Mesodermal cell (in vitro differentiated cells): ENCODE results near the gene FOXK2.
"Not testable (repeated sequence)": the region's sequence is repeated elsewhere in the genome, so short reads cannot be mapped to it uniquely, and the experiment has no call there.

Source experiments
- H3K27ac ChIP-seq: 2 replicates; pipeline ENCODE4 v1.7.0; 2013; ENCODE audit warnings: mild to moderate bottlenecking, low read depth, low read length, moderate library complexity; ENCODE audit not compliant: severe bottlenecking
- H3K36me3 ChIP-seq: 2 replicates; pipeline ENCODE4 v1.7.1; 2013; ENCODE audit warnings: mild to moderate bottlenecking, low read length, moderate library complexity; ENCODE audit not compliant: control insufficient read depth, insufficient read depth
- H3K4me1 ChIP-seq: one replicate; pipeline ENCODE4 v1.7.1; 2013; ENCODE audit warnings: mild to moderate bottlenecking, low read length; ENCODE audit not compliant: insufficient read depth, control insufficient read depth, poor library complexity, severe bottlenecking
- H3K4me3 ChIP-seq: 2 replicates; pipeline ENCODE4 v1.7.0; 2013; ENCODE audit warnings: low read length, control low read depth, mild to moderate bottlenecking; ENCODE audit not compliant: insufficient read depth, poor library complexity, severe bottlenecking; ENCODE audit errors: extremely low read depth
- H3K9me3 ChIP-seq: 2 replicates; pipeline ENCODE4 v1.7.1; 2013; ENCODE audit warnings: mild to moderate bottlenecking, low read length, moderate library complexity; ENCODE audit not compliant: control insufficient read depth
- WGBS, 2 experiments: methylation state at CpG; one replicate each; pipeline ENCODE4 v1.1.5; 2013; ENCODE audit warnings: missing lambda C conversion rate in 2 of 2; ENCODE audit not compliant: insufficient coverage in 2 of 2; 5-methylcytosine and 5-hydroxymethylcytosine counted together

FOXK2 gene

DNA sequence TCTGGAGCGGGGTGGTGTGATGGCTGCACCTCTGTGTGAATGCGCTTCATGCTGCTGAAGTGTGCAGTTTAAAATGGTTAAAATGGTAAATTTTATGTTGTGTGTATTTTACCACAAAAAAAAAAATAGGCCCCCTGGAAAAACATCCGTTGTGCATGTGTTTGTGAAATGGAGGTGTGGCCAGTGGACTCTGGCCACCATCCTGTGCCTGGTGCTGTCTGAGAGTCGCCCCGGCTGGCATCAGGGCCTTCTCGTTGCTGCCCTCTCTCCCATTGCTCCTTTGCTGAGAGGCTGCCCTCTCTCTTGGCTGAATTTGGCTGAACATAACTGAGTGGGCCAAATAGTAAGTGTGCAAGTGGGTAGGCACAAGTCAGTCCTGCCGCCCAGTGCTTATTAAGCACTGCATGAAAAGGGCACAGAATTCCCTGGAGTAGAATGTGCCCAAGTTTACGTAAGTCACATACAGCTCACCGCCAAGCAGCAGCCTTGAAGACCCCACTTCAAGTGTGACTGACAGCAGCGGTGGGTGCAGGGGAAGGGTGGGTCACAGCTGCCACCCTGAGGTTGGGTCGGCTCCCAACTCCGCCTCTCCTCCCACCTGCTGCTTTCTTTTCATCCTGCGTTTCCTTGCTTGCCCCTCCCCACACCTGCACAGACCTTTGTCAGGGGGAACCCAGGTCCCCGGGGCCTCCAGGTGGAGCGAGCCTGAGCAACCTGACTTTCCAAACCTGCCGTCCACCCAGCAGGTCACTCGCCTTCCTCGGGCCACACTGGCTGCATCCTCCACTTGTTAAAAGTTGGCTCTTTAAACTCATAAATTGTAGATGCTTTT, 46.8 kb downstream of the FOXK2 start:
- Histone ChIP-seq H3K27ac (no peak overlapping the region), H3K9me3 (no peaks in the 10 kb centered on the region)

DNA sequence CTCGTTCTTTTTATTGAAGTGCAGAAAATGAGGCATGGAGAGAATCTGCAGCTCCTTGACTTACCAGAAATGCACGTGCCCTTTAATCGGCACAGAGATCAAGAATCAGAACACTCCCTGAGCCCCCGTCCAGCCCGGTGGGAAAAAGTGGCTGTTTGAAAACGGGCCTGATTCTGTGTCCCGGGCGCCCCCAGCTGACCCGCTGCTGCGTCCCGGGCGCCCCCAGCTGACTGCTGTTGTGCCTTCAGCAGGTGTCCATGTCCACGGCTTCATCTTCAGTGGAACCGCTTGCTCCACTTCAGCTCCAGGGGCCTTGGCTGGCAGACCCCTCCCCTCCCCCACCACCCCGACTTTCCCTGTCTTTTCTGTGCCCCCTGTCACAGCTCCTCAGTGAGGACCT, 47.8 kb downstream of the FOXK2 start:
- no peaks in the 10 kb centered on the region for H3K4me1 ChIP-seq
- no peak overlapping the region for H3K4me3 ChIP-seq
- WGBS, 2 experiments, result 94 to 99% methylated on average over 9 to 15 of the region's 15 CpGs
- no peaks in the 10 kb centered on the region for H3K9me3 ChIP-seq
- H3K27ac ChIP-seq, result no peak overlapping the region
- H3K36me3 ChIP-seq, result peaks cover 88% of the 10 kb centered on the region

More for the DNA sequence above, 46.8 kb downstream of the FOXK2 start:
- Histone ChIP-seq H3K36me3 (peaks cover 79% of the 10 kb centered on the region), H3K4me3 (no peak overlapping the region), H3K4me1 (peaks cover under 1% of the 10 kb centered on the region)
- 88 to 92% methylated on average over 13 to 18 of the region's 18 CpGs for WGBS, 2 experiments

DNA sequence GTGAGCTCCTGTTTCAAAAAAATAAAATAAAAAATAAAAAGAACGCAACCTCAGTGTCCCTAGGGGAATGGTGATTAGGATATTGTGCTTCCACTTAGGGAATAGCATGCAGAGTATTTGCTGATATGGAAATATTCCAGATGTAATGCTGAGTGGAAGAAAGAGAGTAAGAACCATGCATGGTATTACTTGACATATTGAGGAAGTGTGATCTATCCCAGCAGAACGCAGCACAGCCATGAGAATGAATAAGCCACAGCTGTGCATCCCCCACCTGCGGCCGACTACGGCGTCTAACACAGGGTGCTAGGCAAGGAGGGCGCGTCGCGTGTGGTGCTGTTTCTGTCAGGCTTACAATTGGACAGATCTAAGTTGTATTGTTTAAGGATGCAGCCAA, 49.5 kb downstream of the FOXK2 start:
- H3K4me3 ChIP-seq, result no peak overlapping the region
- no peak overlapping the region for H3K27ac ChIP-seq
- H3K4me1 ChIP-seq, result no peaks in the 10 kb centered on the region
- H3K9me3 ChIP-seq, result no peaks in the 10 kb centered on the region
- peaks cover 97% of the 10 kb centered on the region for H3K36me3 ChIP-seq
- WGBS, 2 experiments, result 96 to 97% methylated on average over 10 of the region's 10 CpGs

DNA sequence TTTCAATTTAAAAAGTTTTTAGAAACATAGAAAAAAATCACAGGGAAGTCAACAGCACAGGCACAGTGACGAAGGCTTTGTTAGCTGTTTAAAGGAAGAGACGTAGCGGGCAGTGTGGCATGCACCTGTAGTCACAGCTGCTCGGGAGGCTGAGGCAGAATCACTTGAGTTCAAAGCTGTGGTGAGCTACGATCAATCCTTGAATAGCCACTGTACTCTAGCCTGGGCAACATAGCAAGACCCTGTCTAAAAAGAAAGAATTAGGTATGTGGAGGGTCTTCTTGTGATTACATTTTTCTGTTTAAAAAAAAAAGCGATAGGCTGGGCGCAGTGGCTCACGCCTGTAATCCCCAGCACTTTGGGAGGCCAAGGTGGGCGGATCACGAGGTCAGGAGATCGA, 50.1 kb downstream of the FOXK2 start:
- H3K4me3 ChIP-seq, result no peak overlapping the region
- H3K27ac ChIP-seq, result no peak overlapping the region
- H3K9me3 ChIP-seq, result no peaks in the 10 kb centered on the region
- H3K36me3 ChIP-seq, result peaks cover 97% of the 10 kb centered on the region
- 94 to 98% methylated on average over 9 to 11 of the region's 11 CpGs for WGBS, 2 experiments
- H3K4me1 ChIP-seq, result no peaks in the 10 kb centered on the region

DNA sequence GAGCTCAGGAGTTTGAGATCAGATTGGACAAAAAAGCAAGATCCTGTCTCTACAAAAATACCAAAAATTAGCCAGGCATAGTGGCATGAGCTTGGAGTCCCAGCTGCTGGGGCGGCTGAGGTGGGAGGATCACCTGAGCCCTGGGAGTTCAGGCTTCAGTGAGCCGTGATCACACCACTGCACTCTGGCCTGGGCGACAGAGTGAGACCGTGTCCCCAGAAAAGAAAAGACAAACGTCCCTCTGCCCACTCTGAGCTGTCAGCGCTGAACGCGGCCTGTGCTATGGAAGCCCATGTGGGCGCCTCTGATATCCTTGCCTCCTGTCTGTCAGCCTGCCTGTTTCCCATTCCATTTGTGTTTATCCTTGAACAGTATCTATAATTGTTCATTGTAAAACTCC, 50.7 kb downstream of the FOXK2 start:
- Histone ChIP-seq H3K36me3 (peaks cover 97% of the 10 kb centered on the region), H3K27ac (no peak overlapping the region), H3K4me3 (no peak overlapping the region), H3K4me1 (no peaks in the 10 kb centered on the region), H3K9me3 (no peaks in the 10 kb centered on the region)
- WGBS, 2 experiments, result 91 to 93% methylated on average over 5 to 8 of the region's 9 CpGs

DNA sequence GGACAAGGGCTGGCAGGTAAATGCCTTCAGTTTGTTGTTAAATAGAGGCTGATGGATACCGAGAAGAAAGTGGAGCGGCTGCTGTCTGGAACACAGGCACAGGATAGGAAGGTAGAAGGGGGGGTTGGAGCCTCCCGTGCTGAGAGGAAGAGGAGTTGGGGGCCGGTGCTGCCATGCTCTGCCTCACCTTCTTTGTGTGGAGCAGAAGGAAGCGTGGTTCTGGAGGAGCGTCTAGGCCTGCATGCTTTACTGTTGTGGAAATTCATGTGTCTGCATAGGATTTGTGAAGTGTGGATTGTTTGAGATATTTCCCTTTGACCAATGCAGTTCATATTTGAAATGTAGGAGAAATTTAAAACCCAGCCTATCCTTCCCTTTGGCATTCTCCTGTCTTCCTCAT, 52.3 kb downstream of the FOXK2 start:
- Histone ChIP-seq H3K4me1 (no peaks in the 10 kb centered on the region), H3K27ac (no peak overlapping the region), H3K4me3 (no peak overlapping the region), H3K36me3 (peaks cover 96% of the 10 kb centered on the region), H3K9me3 (no peaks in the 10 kb centered on the region)
- WGBS, 2 experiments, result 93 to 96% methylated on average over 5 to 6 of the region's 6 CpGs

DNA sequence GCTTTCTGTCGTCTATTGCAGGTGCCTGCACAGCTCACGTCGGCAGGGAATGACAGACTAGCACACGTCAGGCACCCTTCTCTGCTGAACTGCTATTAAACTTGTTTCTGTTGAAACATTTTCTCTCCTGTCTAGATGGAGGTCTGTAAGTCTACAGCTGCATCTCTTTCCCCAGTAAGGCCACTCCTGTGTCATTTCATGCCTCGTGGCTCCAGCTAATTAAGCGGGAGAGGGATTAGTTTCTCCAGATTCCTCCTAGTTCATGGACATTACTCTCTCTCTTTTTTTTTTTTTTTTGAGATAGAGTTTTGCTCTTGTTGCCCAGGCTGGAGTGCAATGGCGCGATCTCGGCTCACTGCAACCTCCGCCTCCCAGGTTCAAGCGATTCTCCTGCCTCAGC, 54.5 kb downstream of the FOXK2 start:
- 91% methylated on average over 9 to 10 of the region's 11 CpGs for WGBS, 2 experiments
- Histone ChIP-seq H3K4me1 (no peaks in the 10 kb centered on the region), H3K4me3 (no peak overlapping the region), H3K27ac (no peak overlapping the region), H3K9me3 (no peaks in the 10 kb centered on the region), H3K36me3 (peaks cover 95% of the 10 kb centered on the region)

DNA sequence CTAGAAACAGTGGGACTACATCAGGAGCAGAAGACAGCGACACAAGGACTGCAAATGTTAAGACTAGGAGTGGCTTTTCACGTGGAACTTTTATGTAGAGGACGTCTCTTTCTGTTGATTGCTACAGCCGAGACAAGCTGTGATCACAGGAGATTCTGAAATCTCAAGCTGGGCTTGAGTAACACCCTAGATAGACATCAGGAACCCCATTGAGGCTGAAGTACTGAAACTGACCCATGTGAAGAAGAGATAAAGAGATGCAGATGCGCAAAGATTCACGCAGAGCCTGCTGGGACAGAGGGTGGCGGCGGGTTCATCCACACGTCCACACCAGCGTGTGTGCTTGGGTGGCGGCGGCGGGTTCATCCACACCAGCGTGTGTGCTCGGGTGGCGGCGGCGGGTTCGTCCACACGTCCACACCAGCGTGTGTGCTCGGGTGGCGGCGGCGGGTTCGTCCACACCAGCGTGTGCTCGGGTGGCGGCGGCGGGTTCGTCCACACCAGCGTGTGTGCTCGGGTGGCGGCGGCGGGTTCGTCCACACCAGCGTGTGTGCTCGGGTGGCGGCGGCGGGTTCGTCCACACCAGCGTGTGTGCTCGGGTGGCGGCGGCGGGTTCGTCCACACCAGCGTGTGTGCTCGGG, 56.2 kb downstream of the FOXK2 start:
- WGBS, 2 experiments, result 94 to 97% methylated on average over 20 to 23 of the region's 52 CpGs
- H3K36me3 ChIP-seq, result peaks cover 85% of the 10 kb centered on the region
- H3K9me3 ChIP-seq, H3K27ac ChIP-seq, H3K4me1 ChIP-seq, H3K4me3 ChIP-seq: not testable (repeated sequence)

DNA sequence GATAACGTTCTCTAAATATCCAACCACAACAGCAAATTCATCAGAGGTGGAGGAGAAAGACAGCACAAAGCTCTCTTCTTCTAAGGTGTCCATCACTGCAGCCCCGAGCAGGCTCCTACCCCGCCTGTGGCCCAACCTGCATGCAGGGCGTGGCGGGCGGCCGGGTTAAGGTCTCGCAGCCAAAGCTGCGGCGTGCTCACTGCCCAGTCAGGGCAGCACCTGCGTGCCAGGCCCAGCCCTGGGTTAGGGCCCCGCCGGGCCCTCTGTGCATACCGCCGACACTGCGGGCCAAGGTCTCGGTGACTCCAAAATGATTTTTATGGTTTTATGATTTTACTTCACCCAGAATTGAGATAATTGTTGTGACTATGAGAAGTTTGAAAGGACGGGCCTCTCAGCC, 57.8 kb downstream of the FOXK2 start:
- Histone ChIP-seq H3K4me3 (no peak overlapping the region), H3K4me1 (no peaks in the 10 kb centered on the region), H3K36me3 (peaks cover 81% of the 10 kb centered on the region), H3K9me3 (no peaks in the 10 kb centered on the region), H3K27ac (no peak overlapping the region)
- WGBS, 2 experiments, result 98 to 99% methylated on average over 12 of the region's 18 CpGs

GRCh38 chr17:82579969-82580368, 60.4 kb downstream of the FOXK2 start:
- H3K27ac ChIP-seq, H3K4me1 ChIP-seq, H3K9me3 ChIP-seq, H3K4me3 ChIP-seq: not testable (repeated sequence)
- WGBS, 2 experiments, result 80 to 89% methylated on average over 1 to 4 of the region's 4 CpGs
- peaks cover 82% of the 10 kb centered on the region for H3K36me3 ChIP-seq

GRCh38 chr17:82582213-82582612, 62.7 kb downstream of the FOXK2 start:
- H3K4me3 ChIP-seq, result no peak overlapping the region
- no peak overlapping the region for H3K27ac ChIP-seq
- H3K9me3 ChIP-seq, result no peaks in the 10 kb centered on the region
- WGBS, 2 experiments, result 95 to 97% methylated on average over 7 to 8 of the region's 8 CpGs
- H3K4me1 ChIP-seq, result no peaks in the 10 kb centered on the region
- H3K36me3 ChIP-seq, result peaks cover 83% of the 10 kb centered on the region
